Measurements from ENCODE around the gene SCLY.

Gene SCLY

GRCh38 chr2:238079874-238080327 is 19.1 kb downstream of the SCLY start:
- H3K9ac ChIP-seq (ENCODE audit: low read length), result no peak overlapping the region
- H3K4me3 ChIP-seq (ENCODE audit: low read length), result no peak overlapping the region
- no peaks in the 10 kb centered on the region for H3K4me1 ChIP-seq (ENCODE audit: control insufficient read depth, low read depth, low read length)
- H3K36me3 ChIP-seq (ENCODE audit: control insufficient read depth, low read depth, low read length), result peaks cover 60% of the 10 kb centered on the region
- H3K9me3 ChIP-seq (ENCODE audit: control insufficient read depth, low read depth, low read length), result no peaks in the 10 kb centered on the region
- no peak overlapping the region for H3K27ac ChIP-seq (ENCODE audit: low read length)
- no peaks in the 10 kb centered on the region for H3K27me3 ChIP-seq (ENCODE audit: control insufficient read depth, insufficient read depth, low read length)

GRCh38 chr2:238080518-238080917 is 19.7 kb downstream of the SCLY start:
- Histone ChIP-seq H3K4me1 (ENCODE audit: control insufficient read depth, low read depth, low read length) (no peaks in the 10 kb centered on the region), H3K36me3 (ENCODE audit: control insufficient read depth, low read depth, low read length) (peaks cover 62% of the 10 kb centered on the region), H3K27me3 (ENCODE audit: control insufficient read depth, insufficient read depth, low read length) (no peaks in the 10 kb centered on the region), H3K9ac (ENCODE audit: low read length) (no peak overlapping the region), H3K9me3 (ENCODE audit: control insufficient read depth, low read depth, low read length) (no peaks in the 10 kb centered on the region), H3K27ac (ENCODE audit: low read length) (no peak overlapping the region), H3K4me3 (ENCODE audit: low read length) (no peak overlapping the region)

GRCh38 chr2:238081150-238081549 is 20.3 kb downstream of the SCLY start:
- Histone ChIP-seq H3K9me3 (ENCODE audit: control insufficient read depth, low read depth, low read length) (no peaks in the 10 kb centered on the region), H3K4me1 (ENCODE audit: control insufficient read depth, low read depth, low read length) (no peaks in the 10 kb centered on the region), H3K27ac (ENCODE audit: low read length) (no peak overlapping the region), H3K9ac (ENCODE audit: low read length) (no peak overlapping the region), H3K4me3 (ENCODE audit: low read length) (no peak overlapping the region), H3K27me3 (ENCODE audit: control insufficient read depth, insufficient read depth, low read length) (no peaks in the 10 kb centered on the region), H3K36me3 (ENCODE audit: control insufficient read depth, low read depth, low read length) (peaks cover 66% of the 10 kb centered on the region)

GRCh38 chr2:238081561-238081960 is 20.8 kb downstream of the SCLY start:
- no peaks in the 10 kb centered on the region for H3K9me3 ChIP-seq (ENCODE audit: control insufficient read depth, low read depth, low read length)
- no peaks in the 10 kb centered on the region for H3K4me1 ChIP-seq (ENCODE audit: control insufficient read depth, low read depth, low read length)
- no peak overlapping the region for H3K9ac ChIP-seq (ENCODE audit: low read length)
- no peak overlapping the region for H3K27ac ChIP-seq (ENCODE audit: low read length)
- H3K36me3 ChIP-seq (ENCODE audit: control insufficient read depth, low read depth, low read length), result peaks cover 68% of the 10 kb centered on the region
- no peak overlapping the region for H3K4me3 ChIP-seq (ENCODE audit: low read length)
- H3K27me3 ChIP-seq (ENCODE audit: control insufficient read depth, insufficient read depth, low read length), result no peaks in the 10 kb centered on the region

GRCh38 chr2:238082151-238082550 is 21.4 kb downstream of the SCLY start:
- H3K4me3 ChIP-seq (ENCODE audit: low read length), result no peak overlapping the region
- no peak overlapping the region for H3K27ac ChIP-seq (ENCODE audit: low read length)
- H3K36me3 ChIP-seq (ENCODE audit: control insufficient read depth, low read depth, low read length), result peaks cover 65% of the 10 kb centered on the region
- no peaks in the 10 kb centered on the region for H3K4me1 ChIP-seq (ENCODE audit: control insufficient read depth, low read depth, low read length)
- no peaks in the 10 kb centered on the region for H3K9me3 ChIP-seq (ENCODE audit: control insufficient read depth, low read depth, low read length)
- H3K27me3 ChIP-seq (ENCODE audit: control insufficient read depth, insufficient read depth, low read length), result no peaks in the 10 kb centered on the region
- no peak overlapping the region for H3K9ac ChIP-seq (ENCODE audit: low read length)

GRCh38 chr2:238082827-238083226 is 22.0 kb downstream of the SCLY start:
- H3K36me3 ChIP-seq (ENCODE audit: control insufficient read depth, low read depth, low read length), result peaks cover 63% of the 10 kb centered on the region
- H3K27ac ChIP-seq (ENCODE audit: low read length), result no peak overlapping the region
- no peaks in the 10 kb centered on the region for H3K4me1 ChIP-seq (ENCODE audit: control insufficient read depth, low read depth, low read length)
- no peak overlapping the region for H3K9ac ChIP-seq (ENCODE audit: low read length)
- H3K4me3 ChIP-seq (ENCODE audit: low read length), result no peak overlapping the region
- no peaks in the 10 kb centered on the region for H3K27me3 ChIP-seq (ENCODE audit: control insufficient read depth, insufficient read depth, low read length)
- no peaks in the 10 kb centered on the region for H3K9me3 ChIP-seq (ENCODE audit: control insufficient read depth, low read depth, low read length)

GRCh38 chr2:238083919-238084318 is 23.1 kb downstream of the SCLY start:
- Histone ChIP-seq H3K27me3 (ENCODE audit: control insufficient read depth, insufficient read depth, low read length) (no peaks in the 10 kb centered on the region), H3K4me3 (ENCODE audit: low read length) (no peak overlapping the region), H3K36me3 (ENCODE audit: control insufficient read depth, low read depth, low read length) (peaks cover 70% of the 10 kb centered on the region), H3K9me3 (ENCODE audit: control insufficient read depth, low read depth, low read length) (no peaks in the 10 kb centered on the region), H3K4me1 (ENCODE audit: control insufficient read depth, low read depth, low read length) (no peaks in the 10 kb centered on the region), H3K9ac (ENCODE audit: low read length) (no peak overlapping the region), H3K27ac (ENCODE audit: low read length) (no peak overlapping the region)

GRCh38 chr2:238084761-238085160 is 24.0 kb downstream of the SCLY start:
- H3K9ac ChIP-seq (ENCODE audit: low read length), result no peak overlapping the region
- H3K4me1 ChIP-seq (ENCODE audit: control insufficient read depth, low read depth, low read length), result no peaks in the 10 kb centered on the region
- peaks cover 70% of the 10 kb centered on the region for H3K36me3 ChIP-seq (ENCODE audit: control insufficient read depth, low read depth, low read length)
- H3K27me3 ChIP-seq (ENCODE audit: control insufficient read depth, insufficient read depth, low read length), result no peaks in the 10 kb centered on the region
- H3K4me3 ChIP-seq (ENCODE audit: low read length), result no peak overlapping the region
- no peaks in the 10 kb centered on the region for H3K9me3 ChIP-seq (ENCODE audit: control insufficient read depth, low read depth, low read length)
- no peak overlapping the region for H3K27ac ChIP-seq (ENCODE audit: low read length)

GRCh38 chr2:238085899-238086298 is 25.1 kb downstream of the SCLY start:
- Histone ChIP-seq H3K27me3 (ENCODE audit: control insufficient read depth, insufficient read depth, low read length) (no peaks in the 10 kb centered on the region), H3K4me3 (ENCODE audit: low read length) (no peak overlapping the region), H3K27ac (ENCODE audit: low read length) (no peak overlapping the region), H3K9me3 (ENCODE audit: control insufficient read depth, low read depth, low read length) (no peaks in the 10 kb centered on the region), H3K9ac (ENCODE audit: low read length) (no peak overlapping the region), H3K4me1 (ENCODE audit: control insufficient read depth, low read depth, low read length) (no peaks in the 10 kb centered on the region), H3K36me3 (ENCODE audit: control insufficient read depth, low read depth, low read length) (peaks cover 67% of the 10 kb centered on the region)

GRCh38 chr2:238087211-238087610 is 26.4 kb downstream of the SCLY start:
- Histone ChIP-seq H3K4me3 (ENCODE audit: low read length) (no peak overlapping the region), H3K27me3 (ENCODE audit: control insufficient read depth, insufficient read depth, low read length) (no peaks in the 10 kb centered on the region), H3K4me1 (ENCODE audit: control insufficient read depth, low read depth, low read length) (no peaks in the 10 kb centered on the region), H3K36me3 (ENCODE audit: control insufficient read depth, low read depth, low read length) (peaks cover 57% of the 10 kb centered on the region), H3K9ac (ENCODE audit: low read length) (no peak overlapping the region), H3K27ac (ENCODE audit: low read length) (no peak overlapping the region), H3K9me3 (ENCODE audit: control insufficient read depth, low read depth, low read length) (no peaks in the 10 kb centered on the region)

- H3K27me3 ChIP-seq (ENCODE audit: control insufficient read depth, insufficient read depth, low read length), result no peaks in the 10 kb centered on the region
- no peak overlapping the region for H3K4me3 ChIP-seq (ENCODE audit: low read length)
- no peaks in the 10 kb centered on the region for H3K9me3 ChIP-seq (ENCODE audit: control insufficient read depth, low read depth, low read length)
- no peak overlapping the region for H3K9ac ChIP-seq (ENCODE audit: low read length)
- peaks cover 33% of the 10 kb centered on the region for H3K36me3 ChIP-seq (ENCODE audit: control insufficient read depth, low read depth, low read length)
- no peaks in the 10 kb centered on the region for H3K4me1 ChIP-seq (ENCODE audit: control insufficient read depth, low read depth, low read length)
- H3K27ac ChIP-seq (ENCODE audit: low read length), result no peak overlapping the region
These were observed 30.1 kb downstream of the SCLY start for GRCh38 chr2:238090887-238091286.

- H3K27ac ChIP-seq (ENCODE audit: low read length), result no peak overlapping the region
- no peaks in the 10 kb centered on the region for H3K9me3 ChIP-seq (ENCODE audit: control insufficient read depth, low read depth, low read length)
- peaks cover 28% of the 10 kb centered on the region for H3K36me3 ChIP-seq (ENCODE audit: control insufficient read depth, low read depth, low read length)
- peaks cover 3% of the 10 kb centered on the region for H3K4me1 ChIP-seq (ENCODE audit: control insufficient read depth, low read depth, low read length)
- no peak overlapping the region for H3K9ac ChIP-seq (ENCODE audit: low read length)
- no peak overlapping the region for H3K4me3 ChIP-seq (ENCODE audit: low read length)
- no peaks in the 10 kb centered on the region for H3K27me3 ChIP-seq (ENCODE audit: control insufficient read depth, insufficient read depth, low read length)
These were observed 30.7 kb downstream of the SCLY start for GRCh38 chr2:238091436-238092060.
